ENCODE data around the gene SYNPO.
A peak's percentile ranks its signal among the peaks of the same experiment; 100 is the strongest.

The SYNPO gene

GRCh38 chr5:150640311-150641005 lies at the start of gene SYNPO:
Gene SYNPO (plus strand): TSS chr5:150640660. CDS start chr5:150648276, 7,616 bp downstream.
- DNase-seq (ENCODE audit: low read depth), result peak; percentile 86
- peak within 1 kb of the TSS; percentile 58 for H3K4me3 ChIP-seq (ENCODE audit: low read depth, low read length)
- peak; percentile 11 for TF ChIP-seq CTCF (conservative IDR thresholded peaks at IDR 0.05; ENCODE audit: low read depth, low read length)

- H3K4me3 ChIP-seq (ENCODE audit: low read depth, low read length), result no peak overlapping the region
- TF ChIP-seq CTCF (conservative IDR thresholded peaks at IDR 0.05; ENCODE audit: low read depth, low read length), result no peak
- DNase-seq (ENCODE audit: low read depth), result no peak
Measured at GRCh38 chr5:150590979-150591695, 49.3 kb upstream of the SYNPO start.

GRCh38 chr5:150593593-150593992 lies 46.9 kb upstream of the SYNPO start:
- DNase-seq (ENCODE audit: low read depth), result no peak
- no peak for TF ChIP-seq CTCF (conservative IDR thresholded peaks at IDR 0.05; ENCODE audit: low read depth, low read length)
- no peak overlapping the region for H3K4me3 ChIP-seq (ENCODE audit: low read depth, low read length)

GRCh38 chr5:150593996-150594395 lies 46.5 kb upstream of the SYNPO start:
- H3K4me3 ChIP-seq (ENCODE audit: low read depth, low read length), result no peak overlapping the region
- TF ChIP-seq CTCF (conservative IDR thresholded peaks at IDR 0.05; ENCODE audit: low read depth, low read length), result no peak
- DNase-seq (ENCODE audit: low read depth), result no peak

GRCh38 chr5:150595466-150596031 lies 44.9 kb upstream of the SYNPO start:
- no peak for TF ChIP-seq CTCF (conservative IDR thresholded peaks at IDR 0.05; ENCODE audit: low read depth, low read length)
- no peak overlapping the region for H3K4me3 ChIP-seq (ENCODE audit: low read depth, low read length)
- DNase-seq (ENCODE audit: low read depth), result peak; percentile 54

GRCh38 chr5:150596313-150596712 lies 44.1 kb upstream of the SYNPO start:
- H3K4me3 ChIP-seq (ENCODE audit: low read depth, low read length), result no peak overlapping the region
- DNase-seq (ENCODE audit: low read depth), result no peak
- no peak for TF ChIP-seq CTCF (conservative IDR thresholded peaks at IDR 0.05; ENCODE audit: low read depth, low read length)
